Measurements from ENCODE around the gene RNF225. TPM values are rescaled to one million over a fixed set of nuclear protein-coding genes. Genes with fewer than 3 reads are reported as not detected.
"Not testable (repeated sequence)": the region's sequence is repeated elsewhere in the genome, so short reads cannot be mapped to it uniquely, and the experiment has no call there.

RNF225 gene
- total RNA-seq, 4 donors from 2014 or later: 1.5 TPM; not detected in 3

- Histone ChIP-seq H3K27me3 (peaks cover 25% of the 10 kb centered on the region), H3K27ac (peak overlapping the region in 3 of 4 donors; percentile 66 to 82 (median 73)), H3K4me3 (peak overlapping the region; percentile 34 to 56), H3K4me1 (peaks cover 0 to 32% (median 8%) of the 10 kb centered on the region in 3 donors), H3K9me3 (no peaks in the 10 kb centered on the region), H3K36me3 (no peaks in the 10 kb centered on the region)
- peak; percentile 100 for ATAC-seq
- TF ChIP-seq POLR2A (IDR thresholded peaks at IDR 0.05) (peak in 1 of 2 donors; percentile 44), CTCF (IDR thresholded peaks at IDR 0.05) (peak in 1 of 4 experiments; percentile 22), POLR2AphosphoS5 (IDR thresholded peaks at IDR 0.05) (peak; percentile 58), EP300 (IDR thresholded peaks at IDR 0.05) (no peak)
- 0% methylated on average over 19 of the region's 80 CpGs; no CpG with 5 or more reads in 1 of the 2 donors for WGBS, 2 donors (ENCODE audit: low coverage in 1 of 2)
These were observed 5.7 kb downstream of the RNF225 start for GRCh38 chr19:58400916-58401839.

GRCh38 chr19:58401840-58402421 is 6.5 kb downstream of the RNF225 start:
- no peak for ATAC-seq
- Histone ChIP-seq H3K27me3 (peaks cover 19% of the 10 kb centered on the region), H3K9me3 (no peaks in the 10 kb centered on the region), H3K4me1 (peaks cover 0 to 28% (median 8%) of the 10 kb centered on the region in 3 donors), H3K36me3 (no peaks in the 10 kb centered on the region), H3K4me3 (peak overlapping the region; percentile 34 to 56), H3K27ac (peak overlapping the region in 3 of 4 donors; percentile 66 to 82 (median 73))
- no peak for TF ChIP-seq POLR2AphosphoS5 (IDR thresholded peaks at IDR 0.05)
- TF ChIP-seq CTCF (IDR thresholded peaks at IDR 0.05): peak in 1 of 4 experiments; percentile 13
- 29 to 30% methylated on average over 4 to 13 of the region's 23 CpGs for WGBS, 2 donors (ENCODE audit: low coverage in 1 of 2)

- H3K27ac ChIP-seq, H3K36me3 ChIP-seq, H3K4me3 ChIP-seq, ATAC-seq, H3K9me3 ChIP-seq, H3K27me3 ChIP-seq: not testable (repeated sequence)
- H3K4me1 ChIP-seq: peaks cover 0 to 38% (median 14%) of the 10 kb centered on the region in 3 donors
- 45 to 94% methylated on average over 2 of the region's 5 CpGs for WGBS, 2 donors (ENCODE audit: low coverage in 1 of 2)
These were observed 8.5 kb downstream of the RNF225 start for GRCh38 chr19:58403920-58404478.

- Histone ChIP-seq H3K4me1 (peaks cover 0 to 29% (median 14%) of the 10 kb centered on the region in 3 donors), H3K27me3 (no peaks in the 10 kb centered on the region), H3K9me3 (no peaks in the 10 kb centered on the region), H3K27ac (peak overlapping the region in 3 of 4 donors; percentile 88 to 89 (median 89)), H3K36me3 (no peaks in the 10 kb centered on the region), H3K4me3 (peak overlapping the region in 1 of 2 donors; percentile 95)
- no peak for ATAC-seq
- 72% methylated on average over 7 of the region's 10 CpGs; no CpG with 5 or more reads in 1 of the 2 donors for WGBS, 2 donors (ENCODE audit: low coverage in 1 of 2)
- TF ChIP-seq CTCF (IDR thresholded peaks at IDR 0.05): peak in 2 of 4 experiments; percentile 27 to 34
- TF ChIP-seq EP300 (IDR thresholded peaks at IDR 0.05): no peak
These were observed 11.6 kb downstream of the RNF225 start for GRCh38 chr19:58406818-58407657.
